22Rv1 (cell line): ENCODE measurements around the gene TMEM178B.

Experiments used
- ZFX ChIP-seq: fragments of 450-650 bp; IDR thresholded peaks from 2 replicates; pipeline ENCODE4 v1.6.1; 2017; ENCODE audit warnings: antibody characterized with exemption, borderline replicate concordance
- TF ChIP-seq, protein P1 (sequence below): fragments of 450-650 bp; IDR thresholded peaks from 2 replicates; pipeline ENCODE4 v1.5.1; 2017; ENCODE audit warnings: mild to moderate bottlenecking

DNA sequence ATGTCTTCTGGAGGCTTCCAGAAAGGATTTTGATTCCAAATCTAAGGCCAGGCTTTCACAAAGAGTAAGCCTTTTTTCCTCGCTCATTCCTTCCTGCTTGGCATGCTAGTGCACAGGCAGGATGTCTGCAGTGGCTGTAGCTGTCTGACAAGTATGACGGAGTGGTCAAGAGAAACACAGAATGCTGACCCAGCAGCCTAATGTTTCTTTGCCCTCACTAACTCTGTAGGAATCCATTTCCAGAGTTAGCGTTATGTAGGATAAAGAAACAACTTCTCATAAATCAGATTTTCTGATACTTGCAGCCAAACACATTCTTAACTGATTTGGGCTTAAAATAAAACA, 286.5 kb downstream of the TMEM178B start:
- TF ChIP-seq, protein P1, sequence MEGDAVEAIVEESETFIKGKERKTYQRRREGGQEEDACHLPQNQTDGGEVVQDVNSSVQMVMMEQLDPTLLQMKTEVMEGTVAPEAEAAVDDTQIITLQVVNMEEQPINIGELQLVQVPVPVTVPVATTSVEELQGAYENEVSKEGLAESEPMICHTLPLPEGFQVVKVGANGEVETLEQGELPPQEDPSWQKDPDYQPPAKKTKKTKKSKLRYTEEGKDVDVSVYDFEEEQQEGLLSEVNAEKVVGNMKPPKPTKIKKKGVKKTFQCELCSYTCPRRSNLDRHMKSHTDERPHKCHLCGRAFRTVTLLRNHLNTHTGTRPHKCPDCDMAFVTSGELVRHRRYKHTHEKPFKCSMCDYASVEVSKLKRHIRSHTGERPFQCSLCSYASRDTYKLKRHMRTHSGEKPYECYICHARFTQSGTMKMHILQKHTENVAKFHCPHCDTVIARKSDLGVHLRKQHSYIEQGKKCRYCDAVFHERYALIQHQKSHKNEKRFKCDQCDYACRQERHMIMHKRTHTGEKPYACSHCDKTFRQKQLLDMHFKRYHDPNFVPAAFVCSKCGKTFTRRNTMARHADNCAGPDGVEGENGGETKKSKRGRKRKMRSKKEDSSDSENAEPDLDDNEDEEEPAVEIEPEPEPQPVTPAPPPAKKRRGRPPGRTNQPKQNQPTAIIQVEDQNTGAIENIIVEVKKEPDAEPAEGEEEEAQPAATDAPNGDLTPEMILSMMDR: no peak
- no peak for TF ChIP-seq ZFX
